ENCODE results near the gene CEP128.

GRCh38 chr14:80507292-80507869, 434.2 kb downstream of the CEP128 start:
- TF ChIP-seq CTCF (conservative IDR thresholded peaks at IDR 0.05; ENCODE audit: low read length) (no peak), EZH2phosphoT487 (IDR thresholded peaks at IDR 0.05; ENCODE audit: borderline replicate concordance, low read depth, low read length) (no peak)

Measured in OCI-LY7 (cell line).